GM18507 (cell line): ENCODE measurements around the gene CD109.
"Not testable (repeated sequence)": the region's sequence is repeated elsewhere in the genome, so short reads cannot be mapped to it uniquely, and the experiment has no call there.

Source experiments
- DNase-seq: peaks from one replicate; pipeline ENCODE4 v3.0.0; 2011; ENCODE audit warnings: low read depth; ENCODE audit not compliant: insufficient read length; ENCODE audit errors: extremely low spot score
- FAIRE-seq: peaks from 2 replicates; lab custom pipeline; 2011; peaks lifted over from hg19 to GRCh38; lab: Jason Lieb, UNC

CD109 gene

DNA sequence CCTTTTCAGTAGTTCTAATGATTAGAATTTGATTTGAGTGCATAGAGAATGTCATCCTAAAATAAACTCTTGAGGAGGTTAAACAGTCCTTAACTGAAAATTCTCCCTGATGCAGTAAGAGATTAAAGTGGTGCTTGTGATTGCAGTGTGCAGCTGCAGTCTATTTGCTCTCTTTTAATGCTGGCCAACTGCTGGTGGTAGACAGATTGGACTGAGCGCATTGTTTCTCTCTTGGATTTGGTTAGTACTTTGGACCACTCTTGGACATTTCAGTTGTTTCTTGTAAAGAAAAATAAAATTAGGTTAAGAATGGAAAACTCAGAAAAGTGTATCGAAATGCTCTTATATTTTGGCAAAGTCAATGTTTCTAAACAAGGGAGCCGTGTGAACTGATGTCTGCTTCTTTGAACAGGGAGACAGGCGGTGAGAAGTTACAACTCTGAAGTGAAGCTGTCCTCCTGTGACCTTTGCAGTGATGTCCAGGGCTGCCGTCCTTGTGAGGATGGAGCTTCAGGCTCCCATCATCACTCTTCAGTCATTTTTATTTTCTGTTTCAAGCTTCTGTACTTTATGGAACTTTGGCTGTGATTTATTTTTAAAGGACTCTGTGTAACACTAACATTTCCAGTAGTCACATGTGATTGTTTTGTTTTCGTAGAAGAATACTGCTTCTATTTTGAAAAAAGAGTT lies 127.2 kb downstream of the CD109 start:
- FAIRE-seq, result peak; percentile 12
- DNase-seq, result no peak

DNA sequence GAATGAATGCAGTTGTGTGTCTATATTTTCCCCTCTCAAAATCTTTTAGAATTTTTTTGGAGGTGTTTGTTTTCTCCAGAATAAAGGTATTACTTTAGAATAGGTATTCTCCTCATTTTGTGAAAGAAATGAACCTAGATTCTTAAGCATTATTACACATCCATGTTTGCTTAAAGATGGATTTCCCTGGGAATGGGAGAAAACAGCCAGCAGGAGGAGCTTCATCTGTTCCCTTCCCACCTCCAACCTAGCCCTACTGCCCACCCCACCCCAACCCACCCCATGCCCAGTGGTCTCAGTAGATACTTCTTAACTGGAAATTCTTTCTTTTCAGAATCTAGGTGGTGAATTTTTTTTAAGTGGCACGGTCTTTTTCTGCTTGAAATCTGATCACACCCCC lies 127.8 kb downstream of the CD109 start:
- no peak for FAIRE-seq
- no peak for DNase-seq

DNA sequence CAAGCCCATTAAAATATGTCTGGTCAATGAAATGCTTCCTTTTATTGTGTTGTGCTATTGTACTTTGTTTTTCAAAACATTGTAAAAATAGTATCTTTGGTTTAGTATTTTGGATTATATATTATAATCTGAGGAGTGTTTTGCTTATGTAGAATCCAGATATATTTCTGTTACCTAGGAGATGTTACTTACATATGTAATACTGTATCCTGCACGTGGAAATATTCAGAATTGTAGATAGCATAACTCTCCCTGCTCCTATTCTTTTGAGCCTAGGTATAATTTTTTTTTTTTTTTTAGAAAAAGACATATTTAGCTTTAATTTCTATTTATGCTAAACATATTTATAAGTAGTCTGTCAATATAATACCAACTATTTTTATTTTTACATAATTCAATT lies 130.6 kb downstream of the CD109 start:
- FAIRE-seq, result no peak

DNA sequence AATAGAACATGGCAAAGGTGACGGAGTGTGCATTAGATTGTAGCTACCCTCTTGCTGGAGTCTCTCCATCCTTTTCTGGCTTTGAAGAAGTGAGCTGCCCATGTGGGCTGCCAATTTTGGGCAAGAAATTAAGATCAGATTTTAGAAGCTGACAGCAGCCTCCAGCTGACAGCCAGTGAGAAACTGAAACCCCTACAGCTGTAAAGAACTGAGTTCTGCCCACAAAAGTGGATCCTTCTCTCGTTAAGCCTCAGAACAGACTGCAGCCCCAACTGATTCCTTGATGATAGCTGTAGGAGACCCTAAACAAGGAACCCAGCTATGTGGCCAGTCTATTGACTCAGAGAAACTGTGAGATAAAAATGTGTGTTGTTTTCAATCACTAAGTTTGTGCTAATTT lies 134.1 kb downstream of the CD109 start:
- DNase-seq (no peak), FAIRE-seq (no peak)

More for the DNA sequence above, 130.6 kb downstream of the CD109 start:
- no peak for DNase-seq

DNA sequence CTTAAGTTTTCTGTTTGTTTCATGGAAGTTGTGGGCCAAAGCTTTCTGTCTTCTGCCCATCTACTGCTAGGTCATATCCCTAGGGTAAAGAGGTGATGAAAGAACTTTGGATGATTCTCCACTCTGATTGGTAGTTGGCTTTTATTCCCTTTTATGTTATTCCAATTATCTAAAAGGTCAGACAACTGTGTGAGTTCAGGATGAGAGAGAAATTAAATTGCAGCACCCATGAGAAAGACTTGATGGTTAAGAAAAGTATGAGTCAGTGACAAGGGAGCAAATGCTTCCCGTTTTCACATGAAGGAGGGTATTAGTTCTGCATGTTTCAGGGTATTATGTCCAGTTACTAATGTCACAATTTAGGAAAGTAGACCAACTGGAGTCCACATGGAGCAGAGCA lies 136.3 kb downstream of the CD109 start:
- FAIRE-seq (no peak), DNase-seq (no peak)

DNA sequence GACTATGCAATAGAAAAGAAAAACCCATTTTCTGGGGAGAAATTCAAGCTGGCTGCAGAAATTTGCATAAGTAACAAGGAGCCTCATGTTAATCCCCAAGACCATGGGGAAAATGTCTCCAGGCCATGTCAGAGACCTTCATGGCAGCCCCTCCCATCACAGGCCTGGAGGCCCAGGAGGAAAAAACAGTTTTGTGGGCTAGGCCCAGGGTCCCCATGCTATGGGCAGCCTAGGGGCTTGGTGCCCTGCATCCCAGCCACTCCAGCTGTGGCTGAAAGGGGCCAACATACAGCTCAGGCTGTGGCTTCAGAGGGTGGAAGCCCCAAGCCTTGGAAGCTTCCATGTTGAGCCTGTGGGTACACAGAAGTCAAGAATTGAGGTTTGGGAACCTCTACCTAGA lies 148.7 kb downstream of the CD109 start:
- not testable (repeated sequence) for FAIRE-seq, DNase-seq

DNA sequence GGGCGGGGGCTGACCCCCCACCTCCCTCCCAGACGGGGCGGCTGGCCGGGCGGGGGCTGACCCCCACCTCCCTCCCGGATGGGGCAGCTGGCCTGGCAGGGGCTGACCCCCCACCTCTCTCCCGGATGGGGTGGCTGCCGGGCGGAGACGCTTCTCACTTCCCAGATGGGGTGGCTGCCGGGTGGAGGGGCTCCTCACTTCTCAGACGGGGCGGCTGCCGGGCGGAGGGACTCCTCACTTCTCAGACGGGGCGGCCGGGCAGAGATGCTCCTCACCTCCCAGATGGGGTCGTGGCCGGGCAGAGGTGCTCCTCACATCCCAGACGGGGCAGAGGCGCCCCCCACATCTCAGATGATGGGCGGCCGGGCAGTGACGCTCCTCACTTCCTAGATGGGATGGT lies 155.0 kb downstream of the CD109 start:
- DNase-seq, FAIRE-seq: not testable (repeated sequence)

DNA sequence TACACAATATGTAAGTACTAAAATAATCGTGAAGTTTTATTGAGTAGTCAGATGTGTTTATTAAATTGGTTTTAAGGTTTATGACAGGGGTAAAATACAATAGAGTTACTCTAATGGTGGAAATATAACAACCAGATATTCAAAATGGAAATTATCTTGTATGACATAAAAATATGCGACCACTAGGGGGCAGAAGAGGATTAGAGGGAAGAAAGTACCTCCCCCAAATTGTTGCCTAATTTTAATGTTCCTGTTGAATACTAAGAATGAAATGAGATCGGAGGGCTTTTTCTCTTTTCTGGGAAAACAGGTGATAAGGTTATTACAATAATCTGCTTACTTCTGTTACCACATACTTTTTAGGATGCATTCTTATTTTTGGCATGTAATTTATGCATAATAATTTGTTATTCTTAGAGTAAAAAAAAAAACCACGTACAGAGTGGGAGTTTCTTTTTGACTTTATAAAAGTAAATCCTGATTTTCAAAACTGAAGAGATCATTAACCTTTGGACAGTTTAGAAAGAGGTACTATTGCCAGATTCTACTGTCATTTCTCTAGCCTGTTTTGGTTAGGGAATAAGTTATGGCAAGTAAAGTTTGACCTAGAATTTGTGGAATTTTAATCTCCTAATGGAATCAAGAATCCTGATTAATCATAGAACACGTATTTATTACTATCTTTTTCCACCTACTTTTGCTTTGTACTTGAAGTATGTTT lies 159.2 kb downstream of the CD109 start:
- FAIRE-seq (peak; percentile 60), DNase-seq (no peak)

DNA sequence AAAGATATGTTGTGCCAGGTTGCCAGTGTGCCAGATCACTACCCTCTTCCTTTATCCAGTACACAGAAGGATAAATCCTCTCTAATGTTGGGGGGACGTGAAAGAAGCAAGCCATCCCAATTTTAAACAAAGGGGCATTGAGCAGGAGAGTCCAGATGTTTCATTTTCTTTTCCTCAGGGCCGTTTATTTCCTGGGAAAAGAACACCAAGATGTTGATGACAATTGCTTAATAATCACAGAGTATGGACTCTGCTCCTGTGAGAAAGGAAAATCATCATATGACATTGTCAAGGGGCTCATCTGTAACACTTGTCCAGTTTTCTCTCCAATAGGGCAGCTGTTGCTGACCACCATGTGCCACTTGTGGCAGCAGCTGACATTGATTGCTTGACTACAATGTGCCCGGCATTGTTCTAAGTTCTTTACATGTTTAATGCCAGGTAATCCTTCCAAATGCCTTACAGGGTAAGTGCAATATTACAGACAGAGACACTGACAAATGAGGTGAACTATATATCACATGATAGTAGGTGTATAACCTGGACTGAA lies 161.4 kb downstream of the CD109 start:
- FAIRE-seq (no peak), DNase-seq (no peak)

DNA sequence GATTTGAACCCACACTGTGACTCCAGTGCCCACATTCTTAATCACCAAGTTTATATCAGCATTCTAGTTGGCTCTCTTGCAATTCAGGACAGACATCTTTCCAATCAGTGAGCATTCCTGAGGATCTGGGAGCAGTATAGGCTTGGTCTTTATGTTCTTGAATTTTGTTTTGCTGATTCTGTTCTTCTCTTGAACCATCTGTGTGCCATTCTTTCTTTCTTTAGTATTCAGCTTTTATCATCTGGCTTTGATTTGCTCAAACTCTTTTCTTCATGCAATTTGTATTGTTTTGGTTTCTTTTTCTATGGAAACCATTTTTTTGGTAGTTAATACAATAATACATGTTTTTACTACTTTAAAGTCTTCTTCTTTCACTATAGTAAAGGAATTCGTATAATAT lies 162.4 kb downstream of the CD109 start:
- FAIRE-seq (no peak), DNase-seq (no peak)

DNA sequence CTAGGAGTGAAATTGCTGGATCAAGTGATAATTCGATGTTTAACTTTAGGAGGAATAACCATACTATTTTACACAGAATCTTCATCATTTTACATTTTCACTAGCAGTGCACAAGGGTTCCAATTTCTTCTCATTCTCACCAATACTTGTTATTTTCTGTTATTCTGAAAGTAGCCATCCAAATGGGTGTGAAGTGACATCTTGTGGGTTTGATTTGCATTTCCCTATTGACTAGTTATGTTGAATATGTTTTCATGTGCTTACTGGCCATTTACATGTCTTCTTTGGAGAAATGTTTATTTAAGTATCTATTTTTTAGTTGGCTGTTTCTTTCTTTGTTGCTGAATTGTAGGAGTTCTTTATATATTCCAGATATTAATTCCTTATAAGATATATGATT lies 164.3 kb downstream of the CD109 start:
- DNase-seq (no peak), FAIRE-seq (no peak)

DNA sequence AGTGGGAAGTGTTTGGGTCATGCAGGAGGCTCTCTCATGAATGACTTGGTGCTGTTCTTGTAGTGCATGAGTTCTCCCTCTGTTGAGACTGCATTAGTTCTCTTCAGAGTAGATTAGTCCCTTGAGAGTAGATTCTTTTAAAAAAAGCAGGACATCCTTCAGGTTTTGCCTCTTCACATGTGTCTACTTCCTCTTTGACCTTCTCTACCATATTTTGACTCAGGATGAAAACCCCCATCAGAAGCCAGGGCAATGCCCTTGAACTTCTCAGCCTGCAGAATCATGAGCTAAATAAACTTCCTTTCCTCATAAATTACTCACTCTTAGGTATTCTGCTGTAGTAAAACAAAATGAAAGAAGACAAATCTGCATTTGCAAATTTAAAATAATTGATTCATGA lies 170.3 kb downstream of the CD109 start:
- DNase-seq (no peak), FAIRE-seq (no peak)

DNA sequence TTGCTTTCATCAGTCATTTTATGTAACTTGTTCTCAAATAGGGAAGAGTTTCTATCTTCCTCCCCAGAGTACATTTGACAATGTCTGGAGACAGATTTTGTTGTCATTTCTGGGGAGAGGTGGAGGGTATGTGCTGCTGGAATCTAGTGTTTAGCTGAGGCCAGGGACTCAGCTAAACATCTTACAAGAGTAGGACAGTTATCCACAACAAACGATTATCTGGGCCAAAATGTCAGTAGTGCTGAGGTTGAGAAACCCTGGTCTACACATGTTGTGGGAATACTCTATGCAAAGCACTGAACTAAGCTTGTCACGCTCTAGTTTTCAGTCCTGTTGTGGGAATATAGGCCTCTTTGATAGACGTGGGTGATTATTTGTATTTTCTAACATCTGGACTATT lies 171.4 kb downstream of the CD109 start:
- DNase-seq (no peak), FAIRE-seq (no peak)

DNA sequence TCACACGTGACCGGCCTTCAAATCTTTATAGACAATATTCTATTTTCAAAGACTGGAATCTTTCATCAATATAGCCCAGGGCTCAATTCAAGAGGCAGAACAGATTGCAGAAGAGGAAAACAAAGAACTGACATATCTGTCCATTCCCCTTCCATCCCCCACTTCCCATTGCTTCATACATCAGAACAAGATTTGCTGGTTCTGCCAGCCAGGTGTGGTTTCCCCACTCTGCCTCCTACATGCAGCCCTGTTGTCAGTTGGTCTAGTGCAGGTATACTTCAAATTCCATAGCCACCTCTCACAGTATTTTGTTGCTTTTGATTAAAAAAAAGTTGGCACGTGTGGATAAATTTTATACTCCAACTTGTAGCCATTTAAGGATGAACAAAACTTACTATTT lies 174.9 kb downstream of the CD109 start:
- FAIRE-seq (no peak), DNase-seq (no peak)

DNA sequence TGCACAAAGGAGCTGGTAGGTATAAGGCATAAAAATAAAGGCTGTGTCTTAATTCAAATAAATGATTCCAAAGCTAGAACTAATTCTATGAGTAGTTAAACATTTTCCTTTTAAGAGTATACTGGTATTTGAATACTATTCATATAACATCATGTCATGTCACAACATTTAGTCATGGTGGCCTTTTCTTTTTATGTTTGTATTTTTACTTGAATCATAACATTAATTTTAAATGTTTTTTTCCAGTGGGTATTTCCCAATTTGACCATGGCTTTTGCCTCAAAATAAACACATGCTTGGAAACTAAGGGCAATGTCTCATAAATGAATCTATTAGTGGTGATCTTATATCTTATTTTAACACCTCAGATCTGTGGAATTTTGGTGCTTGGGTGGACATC lies 177.1 kb downstream of the CD109 start:
- no peak for DNase-seq
- FAIRE-seq, result no peak
